OCI-LY1 (cell line): ENCODE results near the gene PLCG1.

Source experiments
- H2AFZ ChIP-seq: fragments of 200-600 bp; sonication (generic), shearing (Covaris generic); 2 replicates; pipeline ENCODE4 v1.6.0; 2014; ENCODE audit warnings: antibody characterized with exemption, mild to moderate bottlenecking, low read length
- H3F3A ChIP-seq: fragments of 200-600 bp; sonication (generic), shearing (Covaris generic); 2 replicates; pipeline ENCODE4 v1.6.0; 2014; ENCODE audit warnings: mild to moderate bottlenecking, antibody characterized with exemption, low read length, moderate library complexity; ENCODE audit not compliant: insufficient read depth
- H3K27ac ChIP-seq: fragments of 200-600 bp; sonication (generic); 2 replicates; pipeline ENCODE4 v1.5.1; 2014; ENCODE audit warnings: low read length, mixed run types, mild to moderate bottlenecking, low read depth; ENCODE audit not compliant: poor library complexity, severe bottlenecking
- H3K27me3 ChIP-seq: fragments of 200-600 bp; sonication (generic); 2 replicates; pipeline ENCODE4 v1.6.0; 2014; ENCODE audit warnings: antibody characterized with exemption, mild to moderate bottlenecking, low read length, moderate library complexity; ENCODE audit not compliant: insufficient read depth
- H3K36me3 ChIP-seq: fragments of 200-600 bp; sonication (generic); 2 replicates; pipeline ENCODE4 v1.6.1; 2014; ENCODE audit warnings: mild to moderate bottlenecking, antibody characterized with exemption, low read length, moderate library complexity, mixed read lengths; ENCODE audit not compliant: insufficient read depth
- H3K4me1 ChIP-seq: fragments of 200-600 bp; sonication (generic); 2 replicates; pipeline ENCODE4 v1.5.1; 2014; ENCODE audit warnings: mild to moderate bottlenecking, low read length, moderate library complexity; ENCODE audit not compliant: insufficient read depth, severe bottlenecking
- H3K4me2 ChIP-seq: fragments of 200-600 bp; sonication (generic), shearing (Covaris generic); 2 replicates; pipeline ENCODE4 v1.6.1; 2014; ENCODE audit warnings: low read length
- H3K4me3 ChIP-seq: fragments of 200-600 bp; sonication (generic); 2 replicates; pipeline ENCODE4 v1.5.1; 2014; ENCODE audit warnings: low read length, low read depth, mild to moderate bottlenecking, mixed read lengths; ENCODE audit not compliant: poor library complexity, severe bottlenecking
- H3K79me2 ChIP-seq: fragments of 200-600 bp; shearing (Covaris generic); 2 replicates; pipeline ENCODE4 v1.6.1; 2016; ENCODE audit warnings: mixed run types, low read length, mixed read lengths; ENCODE audit not compliant: insufficient read depth
- H3K9ac ChIP-seq: fragments of 200-600 bp; sonication (generic), shearing (Covaris generic); 2 replicates; pipeline ENCODE4 v1.6.1; 2014; ENCODE audit warnings: mild to moderate bottlenecking, low read length, mixed read lengths
- H3K9me2 ChIP-seq: fragments of 200-600 bp; sonication (generic), shearing (Covaris generic); 2 replicates; pipeline ENCODE4 v1.6.1; 2014; ENCODE audit warnings: low read depth, mild to moderate bottlenecking, low read length, mixed read lengths
- H3K9me3 ChIP-seq: fragments of 200-600 bp; shearing (Covaris generic); 2 replicates; pipeline ENCODE4 v1.6.1; 2014; ENCODE audit warnings: low read length, mixed read lengths
- H4K20me1 ChIP-seq: fragments of 200-600 bp; sonication (generic), shearing (Covaris generic); 2 replicates; pipeline ENCODE4 v1.6.0; 2016; ENCODE audit warnings: mild to moderate bottlenecking, low read length; ENCODE audit not compliant: insufficient read depth
- EZH2 ChIP-seq: fragments of 200-600 bp; sonication (generic), shearing (Covaris generic); IDR thresholded peaks from 2 replicates; pipeline ENCODE4 v1.8.0; 2017; ENCODE audit warnings: borderline replicate concordance, mixed run types, mild to moderate bottlenecking, antibody characterized with exemption, low read length, moderate library complexity, mixed read lengths
- TF ChIP-seq, protein P1 (sequence below): fragments of 200-600 bp; sonication (generic), shearing (Covaris generic); IDR thresholded peaks from 2 replicates; pipeline ENCODE4 v1.5.1; 2017; ENCODE audit warnings: mild to moderate bottlenecking, antibody characterized with exemption, low read length, moderate library complexity, mixed read lengths

Gene PLCG1

DNA sequence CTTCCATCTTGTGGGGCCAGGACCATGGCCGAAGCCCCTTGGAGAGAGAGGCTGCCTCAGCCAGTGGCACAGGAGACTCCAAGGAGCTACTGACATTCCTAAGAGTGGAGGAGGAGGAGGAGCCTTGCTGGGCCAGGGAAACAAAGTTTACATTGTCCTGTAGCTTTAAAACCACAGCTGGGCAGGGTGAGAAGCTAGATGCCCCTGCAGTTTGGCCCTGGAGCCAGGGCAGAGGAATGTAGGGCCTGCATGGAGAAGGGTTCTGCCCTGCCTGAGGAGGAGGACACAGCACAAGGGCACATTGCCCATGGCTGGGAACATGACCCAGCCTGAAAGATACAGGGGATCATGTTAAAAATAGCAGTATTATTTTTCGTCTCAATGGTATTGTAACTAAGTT is 37.4 kb downstream of the PLCG1 start:
- H3F3A ChIP-seq: no peaks in the 10 kb centered on the region
- H3K9me3 ChIP-seq: no peaks in the 10 kb centered on the region
- no peak overlapping the region for H3K9ac ChIP-seq
- H3K4me1 ChIP-seq: no peaks in the 10 kb centered on the region
- H3K27ac ChIP-seq: no peak overlapping the region
- H3K79me2 ChIP-seq: no peaks in the 10 kb centered on the region
- no peak overlapping the region for H2AFZ ChIP-seq
- H3K4me3 ChIP-seq: no peak overlapping the region
- no peaks in the 10 kb centered on the region for H3K27me3 ChIP-seq
- H4K20me1 ChIP-seq: no peaks in the 10 kb centered on the region
- no peaks in the 10 kb centered on the region for H3K9me2 ChIP-seq
- peaks cover 73% of the 10 kb centered on the region for H3K36me3 ChIP-seq
- TF ChIP-seq, protein P1, sequence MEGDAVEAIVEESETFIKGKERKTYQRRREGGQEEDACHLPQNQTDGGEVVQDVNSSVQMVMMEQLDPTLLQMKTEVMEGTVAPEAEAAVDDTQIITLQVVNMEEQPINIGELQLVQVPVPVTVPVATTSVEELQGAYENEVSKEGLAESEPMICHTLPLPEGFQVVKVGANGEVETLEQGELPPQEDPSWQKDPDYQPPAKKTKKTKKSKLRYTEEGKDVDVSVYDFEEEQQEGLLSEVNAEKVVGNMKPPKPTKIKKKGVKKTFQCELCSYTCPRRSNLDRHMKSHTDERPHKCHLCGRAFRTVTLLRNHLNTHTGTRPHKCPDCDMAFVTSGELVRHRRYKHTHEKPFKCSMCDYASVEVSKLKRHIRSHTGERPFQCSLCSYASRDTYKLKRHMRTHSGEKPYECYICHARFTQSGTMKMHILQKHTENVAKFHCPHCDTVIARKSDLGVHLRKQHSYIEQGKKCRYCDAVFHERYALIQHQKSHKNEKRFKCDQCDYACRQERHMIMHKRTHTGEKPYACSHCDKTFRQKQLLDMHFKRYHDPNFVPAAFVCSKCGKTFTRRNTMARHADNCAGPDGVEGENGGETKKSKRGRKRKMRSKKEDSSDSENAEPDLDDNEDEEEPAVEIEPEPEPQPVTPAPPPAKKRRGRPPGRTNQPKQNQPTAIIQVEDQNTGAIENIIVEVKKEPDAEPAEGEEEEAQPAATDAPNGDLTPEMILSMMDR: no peak
- no peak for TF ChIP-seq EZH2
- H3K4me2 ChIP-seq: no peak overlapping the region

DNA sequence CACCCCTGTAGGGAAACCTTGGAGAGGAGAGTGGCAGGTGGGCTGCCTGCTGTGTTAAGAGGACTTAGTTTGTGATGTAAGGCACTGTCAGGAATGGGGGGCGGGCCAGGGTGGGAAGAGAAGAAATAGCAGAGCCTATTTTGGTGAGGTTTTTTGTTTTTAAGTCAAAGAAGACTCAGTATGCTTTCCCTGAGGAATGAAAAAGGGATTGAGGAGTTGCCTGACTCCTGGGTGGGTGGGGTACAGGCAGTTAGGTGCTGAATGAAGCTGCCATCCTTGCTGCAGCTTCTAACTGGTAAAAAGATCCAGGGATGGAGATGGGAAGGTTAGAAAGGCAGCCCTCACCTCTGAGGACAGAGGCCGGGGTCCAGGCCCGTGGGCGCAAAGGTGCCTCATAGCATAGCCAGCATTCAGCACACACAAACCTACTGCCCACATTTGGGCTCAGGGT is 37.9 kb downstream of the PLCG1 start:
- Histone ChIP-seq H3K27me3 (no peaks in the 10 kb centered on the region), H3K9ac (no peak overlapping the region), H3K9me2 (no peaks in the 10 kb centered on the region), H3K4me2 (no peak overlapping the region), H3F3A (no peaks in the 10 kb centered on the region), H3K4me3 (no peak overlapping the region), H4K20me1 (no peaks in the 10 kb centered on the region), H2AFZ (no peak overlapping the region), H3K79me2 (no peaks in the 10 kb centered on the region), H3K27ac (no peak overlapping the region), H3K9me3 (no peaks in the 10 kb centered on the region), H3K4me1 (no peaks in the 10 kb centered on the region), H3K36me3 (peaks cover 69% of the 10 kb centered on the region)
- TF ChIP-seq, protein P1: no peak
- no peak for TF ChIP-seq EZH2

DNA sequence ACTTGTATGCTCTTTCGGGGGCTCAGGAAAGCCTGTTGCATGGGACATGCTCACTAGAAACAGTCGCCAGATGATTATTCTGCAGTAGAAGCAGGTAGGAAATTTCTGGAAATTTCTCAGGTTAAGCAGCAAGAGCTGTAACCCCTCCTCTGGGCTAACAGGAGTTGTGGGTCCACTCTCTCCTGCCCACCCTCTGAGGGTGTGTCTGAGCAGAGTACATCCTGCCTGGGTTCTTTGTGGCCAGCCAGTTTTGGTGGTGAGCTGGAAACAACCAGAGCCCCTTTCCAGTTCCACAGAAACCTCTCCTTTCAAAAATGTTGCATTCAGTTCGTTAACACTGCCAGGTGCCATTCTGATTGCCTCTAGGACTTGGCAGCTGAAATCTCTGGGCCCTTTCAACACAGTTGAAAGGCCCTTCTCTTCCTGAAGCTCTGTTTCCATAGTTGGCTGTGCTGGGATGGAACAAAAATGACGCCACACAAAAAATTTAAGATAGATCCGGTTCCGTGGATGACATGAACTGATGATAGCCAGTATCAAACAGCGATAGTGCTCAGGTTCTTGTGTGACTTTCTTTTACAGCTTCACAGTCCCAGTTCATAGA is 38.5 kb downstream of the PLCG1 start:
- Histone ChIP-seq H3K79me2 (no peaks in the 10 kb centered on the region), H3K36me3 (peaks cover 64% of the 10 kb centered on the region), H3K4me1 (no peaks in the 10 kb centered on the region), H3K9ac (no peak overlapping the region), H4K20me1 (no peaks in the 10 kb centered on the region), H2AFZ (no peak overlapping the region), H3K4me2 (no peak overlapping the region), H3K9me2 (no peaks in the 10 kb centered on the region), H3K9me3 (no peaks in the 10 kb centered on the region), H3F3A (no peaks in the 10 kb centered on the region), H3K4me3 (no peak overlapping the region), H3K27ac (no peak overlapping the region), H3K27me3 (no peaks in the 10 kb centered on the region)
- no peak for TF ChIP-seq EZH2
- TF ChIP-seq, protein P1: no peak
